ENCODE results near the gene GSTM1.
A peak's percentile ranks its signal among the peaks of the same experiment; 100 is the strongest.

The GSTM1 gene

DNA sequence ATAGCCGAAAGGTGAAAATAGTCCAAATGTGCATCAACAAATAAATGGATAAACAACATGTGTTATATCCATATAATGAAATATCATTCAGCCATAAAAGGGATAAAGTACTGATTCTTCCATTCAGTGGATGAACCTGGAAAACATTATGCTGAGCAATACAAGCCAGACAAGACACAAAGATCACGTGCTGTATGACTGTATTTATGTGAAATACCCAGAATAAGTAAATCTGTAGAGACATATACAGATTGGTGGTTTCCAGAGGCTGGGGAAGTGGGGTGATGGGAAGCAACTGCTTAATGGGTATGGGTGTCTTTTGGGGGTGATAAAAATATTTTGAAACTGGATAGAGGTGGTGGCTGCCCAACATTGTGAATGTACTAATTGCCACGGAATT, 45.0 kb upstream of the GSTM1 start:
- TF ChIP-seq, protein P1, sequence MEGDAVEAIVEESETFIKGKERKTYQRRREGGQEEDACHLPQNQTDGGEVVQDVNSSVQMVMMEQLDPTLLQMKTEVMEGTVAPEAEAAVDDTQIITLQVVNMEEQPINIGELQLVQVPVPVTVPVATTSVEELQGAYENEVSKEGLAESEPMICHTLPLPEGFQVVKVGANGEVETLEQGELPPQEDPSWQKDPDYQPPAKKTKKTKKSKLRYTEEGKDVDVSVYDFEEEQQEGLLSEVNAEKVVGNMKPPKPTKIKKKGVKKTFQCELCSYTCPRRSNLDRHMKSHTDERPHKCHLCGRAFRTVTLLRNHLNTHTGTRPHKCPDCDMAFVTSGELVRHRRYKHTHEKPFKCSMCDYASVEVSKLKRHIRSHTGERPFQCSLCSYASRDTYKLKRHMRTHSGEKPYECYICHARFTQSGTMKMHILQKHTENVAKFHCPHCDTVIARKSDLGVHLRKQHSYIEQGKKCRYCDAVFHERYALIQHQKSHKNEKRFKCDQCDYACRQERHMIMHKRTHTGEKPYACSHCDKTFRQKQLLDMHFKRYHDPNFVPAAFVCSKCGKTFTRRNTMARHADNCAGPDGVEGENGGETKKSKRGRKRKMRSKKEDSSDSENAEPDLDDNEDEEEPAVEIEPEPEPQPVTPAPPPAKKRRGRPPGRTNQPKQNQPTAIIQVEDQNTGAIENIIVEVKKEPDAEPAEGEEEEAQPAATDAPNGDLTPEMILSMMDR (IDR thresholded peaks at IDR 0.05; ENCODE audit: low read depth, low read length) = no peak
- in situ Hi-C loops (cut with HindIII; ENCODE audit: low sequenced_read_pairs) = loop anchor here (10.0 kb wide), 1 partner anchor 132 kb away; no protein-coding TSS in a partner anchor
- H3K4me3 ChIP-seq (ENCODE audit: low read depth, low read length) = no peak overlapping the region
- no peak for DNase-seq (ENCODE audit: low read depth, low spot score)

DNA sequence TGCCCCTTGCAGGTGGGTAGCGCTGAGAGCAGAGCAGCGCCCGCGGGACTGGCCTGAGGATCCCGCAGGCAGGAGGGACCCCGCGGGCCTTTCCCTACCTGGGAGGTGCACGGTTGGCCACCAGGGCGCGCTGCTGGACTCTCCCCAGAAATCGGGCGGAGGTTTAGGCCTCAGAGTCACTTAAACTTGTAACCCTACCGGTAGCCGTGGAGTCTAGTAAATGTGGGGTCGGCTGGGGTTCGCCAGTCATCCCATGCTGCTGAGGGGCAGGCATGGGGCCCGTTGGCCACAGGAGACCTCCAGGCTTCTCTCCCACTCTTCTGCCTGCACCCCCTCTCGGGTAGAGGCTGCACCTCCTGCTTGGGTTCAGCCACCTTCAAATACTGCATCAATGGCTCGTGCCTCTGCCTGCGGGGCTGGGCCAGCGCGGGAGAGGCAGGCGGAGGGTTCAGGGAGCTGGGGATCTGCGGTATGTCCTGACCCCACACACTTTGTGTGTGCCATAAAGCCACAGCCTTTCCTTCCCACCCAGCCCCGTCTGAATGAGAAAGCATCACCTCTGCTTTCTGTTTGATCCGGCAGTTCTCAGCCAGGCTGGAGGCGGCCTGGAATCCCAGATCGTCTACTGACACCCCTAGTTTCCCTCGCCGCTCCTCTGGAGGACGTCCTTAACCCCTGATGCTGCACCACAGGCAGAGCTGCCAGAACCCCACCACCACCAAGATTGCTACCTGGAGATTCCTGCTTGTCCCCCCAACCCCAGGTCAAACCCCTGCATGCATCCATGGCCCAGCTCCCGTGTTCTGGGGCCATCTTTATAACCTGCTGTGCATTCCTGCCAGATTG, 44.0 kb upstream of the GSTM1 start:
- in situ Hi-C loops (cut with HindIII; ENCODE audit: low sequenced_read_pairs) = loop anchor here (10.0 kb wide), 1 partner anchor 131 kb away; no protein-coding TSS in a partner anchor
- TF ChIP-seq, protein P1 (IDR thresholded peaks at IDR 0.05; ENCODE audit: low read depth, low read length) = peak; percentile 91
- peak; percentile 64 for DNase-seq (ENCODE audit: low read depth, low spot score)
- no peak overlapping the region for H3K4me3 ChIP-seq (ENCODE audit: low read depth, low read length)

DNA sequence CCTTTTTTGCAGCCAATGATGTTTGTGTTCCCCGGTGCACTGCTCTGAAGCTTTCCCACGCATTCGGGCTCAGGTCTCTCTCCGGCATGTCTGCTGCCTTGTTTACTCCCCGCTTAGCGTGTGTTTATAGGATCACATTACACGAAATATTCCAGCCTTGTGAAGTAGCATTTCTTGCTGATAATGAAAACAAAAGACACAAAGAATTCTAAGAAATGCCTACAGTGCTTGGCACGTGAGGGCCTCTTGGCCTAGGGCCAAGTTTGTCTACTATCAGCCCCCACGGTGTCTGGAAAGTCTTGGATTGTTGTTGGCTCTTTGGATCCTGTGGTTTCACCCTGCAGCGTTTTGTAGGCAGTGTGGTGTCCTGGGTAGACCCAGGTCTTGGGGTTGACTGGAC, 42.9 kb upstream of the GSTM1 start:
- H3K4me3 ChIP-seq (ENCODE audit: low read depth, low read length) = no peak overlapping the region
- DNase-seq (ENCODE audit: low read depth, low spot score) = no peak
- in situ Hi-C loops (cut with HindIII; ENCODE audit: low sequenced_read_pairs) = loop anchor here (10.0 kb wide), 1 partner anchor 130 kb away; no protein-coding TSS in a partner anchor
- TF ChIP-seq, protein P1 (IDR thresholded peaks at IDR 0.05; ENCODE audit: low read depth, low read length) = no peak

DNA sequence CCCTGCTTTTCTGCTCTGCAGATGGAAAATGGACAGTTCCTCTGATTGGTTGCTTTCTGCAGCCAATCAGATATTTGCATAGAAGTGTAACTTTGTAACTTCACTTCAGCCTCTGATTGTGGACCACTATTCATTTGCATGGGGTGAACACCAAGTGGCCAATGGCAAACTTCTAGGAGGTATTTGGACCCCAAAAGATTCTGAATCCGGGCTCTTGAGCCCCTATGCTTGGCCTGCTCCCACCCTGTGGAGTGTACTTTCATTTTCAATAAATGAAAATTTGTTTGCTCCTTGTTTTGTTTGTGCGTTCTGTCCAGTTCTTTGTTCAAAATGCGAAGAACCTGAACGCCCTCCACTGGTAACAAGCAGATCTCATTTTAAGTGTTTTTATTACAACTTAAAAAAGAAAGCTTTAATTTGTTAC, 38.1 kb upstream of the GSTM1 start:
- TF ChIP-seq, protein P1 (IDR thresholded peaks at IDR 0.05; ENCODE audit: low read depth, low read length) = peak; percentile 29
- in situ Hi-C loops (cut with HindIII; ENCODE audit: low sequenced_read_pairs) = loop anchor here (10.0 kb wide), 1 partner anchor 125 kb away; no protein-coding TSS in a partner anchor
- DNase-seq (ENCODE audit: low read depth, low spot score) = peak; percentile 43
- peak overlapping the region; percentile 21 for H3K4me3 ChIP-seq (ENCODE audit: low read depth, low read length)

DNA sequence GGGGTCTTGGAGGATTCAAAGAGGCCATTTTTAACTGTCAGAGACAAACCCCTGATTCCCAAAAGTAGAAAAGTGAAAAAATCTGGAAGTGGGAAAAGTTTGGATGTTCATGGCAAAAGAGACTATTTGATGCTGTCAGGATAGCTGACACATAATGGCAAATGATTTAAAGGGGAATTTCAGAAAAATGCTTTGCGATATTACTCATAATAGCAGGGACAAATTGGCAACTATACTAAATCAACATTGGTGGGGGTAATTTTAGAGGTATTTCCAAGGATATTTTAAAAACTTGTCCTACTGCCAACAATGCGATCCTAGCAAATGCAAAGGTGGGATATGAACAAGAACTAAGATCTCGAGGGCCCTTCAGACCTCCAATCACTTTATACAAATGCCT, 37.0 kb upstream of the GSTM1 start:
- TF ChIP-seq, protein P1 (IDR thresholded peaks at IDR 0.05; ENCODE audit: low read depth, low read length) = no peak
- H3K4me3 ChIP-seq (ENCODE audit: low read depth, low read length) = no peak overlapping the region
- no peak for DNase-seq (ENCODE audit: low read depth, low spot score)
- in situ Hi-C loops (cut with HindIII; ENCODE audit: low sequenced_read_pairs) = no loop called here

DNA sequence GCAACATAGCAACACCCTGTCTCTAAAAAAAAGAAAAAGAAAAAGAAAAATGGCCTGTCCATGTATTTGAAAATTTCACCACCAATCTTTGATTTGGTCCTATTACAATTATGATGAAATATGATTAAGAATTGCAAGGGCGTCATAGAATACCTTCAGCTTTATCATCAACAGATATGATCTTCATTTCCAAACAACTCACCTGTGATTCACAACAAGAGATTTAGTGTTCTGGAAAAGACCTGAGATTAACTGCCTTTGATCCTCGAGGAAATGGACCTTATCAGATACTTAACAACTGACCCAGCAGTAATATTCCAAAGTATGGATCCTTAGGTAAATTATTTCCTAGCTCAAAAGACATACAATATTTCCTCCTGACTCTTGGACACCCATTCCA, 35.2 kb upstream of the GSTM1 start:
- TF ChIP-seq, protein P1 (IDR thresholded peaks at IDR 0.05; ENCODE audit: low read depth, low read length) = no peak
- no peak overlapping the region for H3K4me3 ChIP-seq (ENCODE audit: low read depth, low read length)
- in situ Hi-C loops (cut with HindIII; ENCODE audit: low sequenced_read_pairs) = no loop called here
- no peak for DNase-seq (ENCODE audit: low read depth, low spot score)

Measured in astrocyte of the spinal cord (primary cell).